ENCODE measurements around the gene MBTD1. TPM values are rescaled to one million over a fixed set of nuclear protein-coding genes. Genes with fewer than 3 reads are reported as not detected.
"Not testable (repeated sequence)": the region's sequence is repeated elsewhere in the genome, so short reads cannot be mapped to it uniquely, and the experiment has no call there.

Gene MBTD1
- total RNA-seq, 1 donor from 2014 or later: 6.6 TPM

DNA sequence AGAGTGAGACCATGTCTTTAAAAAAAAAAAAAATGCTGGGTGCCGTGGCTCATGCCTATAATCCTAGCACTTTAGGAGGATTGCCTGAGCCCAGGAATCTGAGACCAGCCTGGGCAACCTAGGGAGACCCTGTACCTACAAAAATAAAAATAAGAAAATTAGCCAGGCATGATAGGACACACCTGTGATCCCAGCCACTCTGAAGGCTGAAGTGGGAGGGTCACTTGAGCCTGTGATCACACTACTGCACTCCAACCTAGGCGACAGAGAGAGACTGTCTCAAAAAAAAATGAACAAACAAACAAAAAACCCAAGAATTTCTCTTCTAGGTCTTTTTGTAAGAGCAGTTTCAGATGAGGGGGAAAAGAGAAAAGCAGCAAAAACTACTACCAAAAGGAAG lies 59.0 kb downstream of the MBTD1 start:
- ATAC-seq (no peak), DNase-seq (no peak)
- intact Hi-C loops (cut with micrococcal nuclease): no loop called here

DNA sequence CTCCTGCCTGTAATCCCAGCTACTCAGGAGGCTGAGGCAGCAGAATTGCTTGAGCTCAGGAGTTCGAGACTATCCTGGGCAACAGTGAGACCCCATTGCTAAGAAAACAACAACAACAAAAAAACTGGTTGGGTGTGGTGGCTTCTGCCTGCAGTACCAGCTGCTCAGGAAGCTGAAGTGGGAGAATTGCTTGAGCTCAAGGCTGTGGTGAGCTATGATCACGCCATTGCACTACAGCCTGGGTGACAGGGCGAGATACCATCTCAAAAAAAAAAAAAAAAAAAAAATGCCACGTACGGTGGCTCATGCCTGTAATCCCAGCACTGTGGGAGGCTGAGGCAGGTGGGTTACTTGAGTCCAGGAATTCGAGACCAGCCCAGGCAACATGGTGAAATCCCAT lies 59.6 kb downstream of the MBTD1 start:
- ATAC-seq (no peak), DNase-seq (no peak)
- intact Hi-C loops (cut with micrococcal nuclease): no loop called here

DNA sequence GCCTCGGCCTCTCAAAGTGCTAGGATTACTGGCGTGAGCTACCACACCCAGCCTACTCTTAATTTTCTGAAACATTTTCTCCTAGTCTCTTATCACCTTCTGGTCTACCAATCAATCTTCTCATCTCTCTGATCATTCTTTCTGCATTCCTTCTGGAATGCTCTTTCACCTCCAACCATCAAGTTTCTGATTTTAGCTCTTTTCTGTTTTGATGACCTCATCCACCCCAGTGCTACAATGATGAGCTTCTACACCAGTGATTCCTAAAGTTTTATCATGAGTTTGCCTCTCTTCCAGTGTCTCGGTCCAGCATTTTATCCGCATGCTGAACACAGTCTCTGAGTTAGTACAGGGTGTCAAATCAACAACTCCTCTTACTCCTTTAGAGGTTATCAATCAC lies 62.1 kb downstream of the MBTD1 start:
- intact Hi-C loops (cut with micrococcal nuclease): no loop called here
- ATAC-seq (no peak), DNase-seq (no peak)

DNA sequence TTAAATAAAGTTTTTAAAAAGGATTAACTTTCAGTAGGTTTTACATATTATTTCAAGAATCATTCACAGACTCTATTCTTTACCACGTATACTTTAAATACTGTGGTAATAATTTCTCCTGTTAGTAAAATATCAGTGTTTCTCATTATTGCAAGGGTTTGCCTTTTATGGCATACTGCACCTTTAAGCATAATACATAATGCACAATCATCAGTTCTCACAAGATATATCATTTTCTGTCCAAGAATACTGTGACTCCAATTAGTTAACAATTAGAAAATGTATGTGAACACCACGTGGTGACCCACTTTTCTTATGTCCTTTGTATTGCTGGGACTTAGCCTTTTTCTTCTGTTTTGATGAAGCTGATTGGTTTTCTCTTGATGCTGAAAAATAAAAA lies 68.0 kb downstream of the MBTD1 start:
- ATAC-seq (no peak), DNase-seq (no peak)
- intact Hi-C loops (cut with micrococcal nuclease): no loop called here

DNA sequence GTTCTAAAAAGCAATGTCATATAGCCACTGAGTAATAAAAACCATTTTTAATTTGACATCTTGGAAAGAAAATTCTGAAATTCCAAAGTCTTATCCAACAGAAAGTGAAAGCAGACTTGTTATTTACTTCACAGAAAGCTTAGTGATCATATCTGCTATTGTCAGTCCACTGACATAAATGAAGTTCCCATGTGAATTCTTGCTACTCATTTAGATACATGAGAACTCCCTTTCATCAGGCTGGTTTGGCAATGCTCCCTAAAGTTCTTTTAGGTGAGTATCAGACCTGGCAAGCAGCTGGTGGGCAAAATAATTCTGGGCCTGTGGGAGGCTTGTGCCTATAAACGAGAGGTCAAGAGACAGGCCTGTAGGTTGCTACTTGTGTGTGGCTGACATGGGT lies 70.2 kb downstream of the MBTD1 start:
- DNase-seq: no peak
- ATAC-seq: no peak
- intact Hi-C loops (cut with micrococcal nuclease): no loop called here

DNA sequence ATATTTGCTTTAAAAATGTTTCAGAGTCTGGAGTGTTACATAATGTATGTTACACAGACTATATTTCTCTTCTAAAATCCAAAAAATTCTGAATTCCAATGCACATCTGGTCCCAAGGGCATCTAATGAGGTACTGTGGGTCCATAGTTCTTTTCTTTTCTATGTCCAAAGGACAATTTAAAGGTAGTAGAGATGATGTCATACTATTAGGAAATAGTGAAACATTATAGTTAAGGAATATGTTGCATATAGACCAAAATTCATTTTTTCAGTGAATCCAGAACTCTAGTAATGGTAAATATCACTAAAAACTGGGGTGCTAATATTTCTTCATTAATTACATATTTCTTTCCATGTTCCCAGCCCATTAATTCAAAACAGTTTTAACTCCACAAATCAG lies 70.7 kb downstream of the MBTD1 start:
- DNase-seq (no peak), ATAC-seq (no peak)
- intact Hi-C loops (cut with micrococcal nuclease): no loop called here

DNA sequence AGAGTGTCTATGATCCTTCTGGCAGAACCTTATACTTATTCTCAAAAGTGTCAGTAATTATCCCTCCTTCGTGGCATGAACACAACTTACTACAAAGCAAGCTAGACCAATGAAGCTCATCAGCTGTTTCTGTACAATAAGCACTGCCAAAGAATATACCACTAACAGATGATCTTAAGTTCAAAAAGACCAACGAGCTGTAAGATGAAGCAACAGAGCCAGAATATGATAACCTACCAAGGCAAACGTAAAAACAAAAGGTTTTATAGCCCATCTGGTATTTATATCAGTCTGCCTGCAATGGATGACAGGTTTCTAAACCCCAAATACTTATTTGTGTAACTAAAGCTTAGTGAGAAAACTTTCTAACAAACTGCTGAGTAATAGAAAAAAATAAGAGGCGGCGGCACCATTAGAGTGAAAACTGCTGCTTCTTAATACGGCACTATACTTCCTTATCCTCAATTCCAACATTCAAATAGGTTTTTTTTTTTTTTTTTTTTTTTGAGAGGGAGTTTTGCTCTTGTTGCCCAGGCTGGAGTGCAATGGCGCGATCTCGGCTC lies 71.5 kb downstream of the MBTD1 start:
- DNase-seq: no peak

DNA sequence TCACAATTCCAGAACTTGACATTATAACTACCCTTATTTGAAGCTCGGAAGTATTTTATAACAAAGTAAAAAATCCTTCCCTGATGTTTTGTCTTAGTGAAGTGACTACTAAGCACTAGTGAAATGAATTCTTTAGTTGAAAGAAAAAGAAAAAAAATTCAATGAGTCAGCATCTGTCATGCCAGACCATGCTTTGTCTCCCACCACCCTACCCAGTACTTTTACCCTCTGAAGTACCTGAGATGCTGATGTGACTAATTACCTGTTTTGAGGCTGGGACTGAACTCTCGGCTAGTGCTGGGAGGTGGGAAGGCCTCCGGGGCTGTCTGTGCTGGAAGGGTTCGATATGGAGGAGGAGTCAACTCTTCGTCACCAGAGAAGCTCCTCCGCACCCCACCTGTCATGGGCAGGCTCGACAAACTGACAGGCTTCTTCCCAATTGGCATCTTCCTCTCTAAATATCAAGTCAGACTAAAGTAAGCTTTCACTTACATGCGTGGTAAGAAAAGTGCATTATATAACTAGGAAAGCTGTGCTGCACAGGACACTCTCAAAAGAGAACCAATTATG lies 74.0 kb downstream of the MBTD1 start:
- intact Hi-C loops (cut with micrococcal nuclease): no loop called here
- no peak for DNase-seq
- ATAC-seq: no peak

More for the DNA sequence above, 71.5 kb downstream of the MBTD1 start:
- intact Hi-C loops (cut with micrococcal nuclease): no loop called here
- ATAC-seq: no peak

DNA sequence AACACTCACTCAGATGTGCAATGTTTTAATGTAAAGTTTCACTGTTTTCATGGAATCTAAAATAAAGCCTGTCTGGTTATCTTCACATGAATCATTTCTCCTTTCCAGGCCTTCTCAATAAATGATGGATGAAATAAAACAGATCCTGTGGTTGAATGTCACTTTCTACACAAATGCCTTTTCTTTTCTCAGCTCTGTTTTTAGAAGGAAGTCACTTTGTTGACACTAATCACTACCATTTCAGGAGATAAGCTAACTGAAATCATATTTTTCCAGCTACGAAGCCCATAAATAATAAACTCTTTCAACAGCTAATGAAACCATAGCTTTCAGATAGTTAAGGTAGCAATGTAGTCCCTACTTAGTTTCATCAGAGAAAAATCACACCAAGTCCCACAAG lies 75.7 kb downstream of the MBTD1 start:
- DNase-seq: no peak
- intact Hi-C loops (cut with micrococcal nuclease): no loop called here
- no peak for ATAC-seq

DNA sequence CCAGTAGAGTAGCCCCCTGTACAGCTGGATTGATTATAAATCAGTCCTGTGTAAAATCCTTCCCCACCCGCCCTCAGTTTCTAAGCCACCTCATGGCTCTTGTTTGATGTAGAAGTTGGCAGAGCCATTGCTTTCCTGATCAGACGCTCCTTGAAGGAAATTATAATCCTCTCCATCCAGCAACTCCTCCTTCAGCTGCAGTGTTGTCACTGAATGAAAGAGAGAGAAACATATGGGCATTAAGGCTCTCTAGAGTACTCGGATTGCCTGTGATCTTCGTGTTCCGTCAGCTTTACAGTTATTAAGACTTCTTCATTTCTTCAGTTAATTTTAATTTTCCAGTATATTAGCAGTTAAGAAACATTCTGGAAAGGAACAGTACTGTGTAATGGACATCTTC lies 79.4 kb downstream of the MBTD1 start:
- intact Hi-C loops (cut with micrococcal nuclease): no loop called here
- ATAC-seq: no peak
- no peak for DNase-seq

DNA sequence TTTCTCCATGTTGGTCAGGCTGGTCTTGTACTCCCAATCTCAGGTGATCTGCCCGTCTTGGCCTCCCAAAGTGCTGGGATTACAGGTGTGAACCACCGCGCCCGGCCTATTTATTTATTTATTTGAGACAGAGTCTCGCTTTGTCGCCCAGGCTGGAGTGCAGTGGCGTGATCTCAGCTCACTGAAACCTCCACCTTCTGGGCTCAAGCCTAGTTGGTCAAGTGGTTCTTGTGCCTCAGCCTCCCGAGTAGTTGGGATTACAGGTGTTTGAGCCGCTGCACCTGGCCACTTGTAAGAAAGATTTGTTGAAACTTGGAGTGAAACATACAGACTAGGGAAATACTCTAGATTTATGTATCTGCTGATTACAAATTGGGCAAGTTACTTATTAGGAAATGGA lies 87.8 kb downstream of the MBTD1 start:
- intact Hi-C loops (cut with micrococcal nuclease); DNase-seq; ATAC-seq: not testable (repeated sequence)

DNA sequence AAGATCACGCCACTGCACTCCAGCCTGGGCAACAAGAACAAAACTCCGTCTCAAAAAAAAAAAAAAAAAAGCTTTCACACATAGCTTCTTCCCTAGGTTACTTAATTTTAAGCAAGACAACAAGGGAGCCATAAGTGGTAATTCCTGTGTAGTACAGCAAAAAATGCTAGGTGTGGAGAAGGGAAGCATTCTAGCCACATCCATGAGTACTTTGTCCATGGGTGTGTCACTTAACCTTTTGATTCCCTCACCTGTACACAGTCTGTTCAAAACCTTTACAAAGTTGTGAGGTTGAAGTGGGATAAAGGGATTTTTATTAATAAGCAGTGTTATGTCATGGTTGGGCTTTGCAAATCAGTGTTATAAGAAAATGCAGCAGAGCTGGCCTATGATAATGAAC lies 89.1 kb downstream of the MBTD1 start:
- DNase-seq (no peak), ATAC-seq (no peak)
- intact Hi-C loops (cut with micrococcal nuclease): no loop called here

DNA sequence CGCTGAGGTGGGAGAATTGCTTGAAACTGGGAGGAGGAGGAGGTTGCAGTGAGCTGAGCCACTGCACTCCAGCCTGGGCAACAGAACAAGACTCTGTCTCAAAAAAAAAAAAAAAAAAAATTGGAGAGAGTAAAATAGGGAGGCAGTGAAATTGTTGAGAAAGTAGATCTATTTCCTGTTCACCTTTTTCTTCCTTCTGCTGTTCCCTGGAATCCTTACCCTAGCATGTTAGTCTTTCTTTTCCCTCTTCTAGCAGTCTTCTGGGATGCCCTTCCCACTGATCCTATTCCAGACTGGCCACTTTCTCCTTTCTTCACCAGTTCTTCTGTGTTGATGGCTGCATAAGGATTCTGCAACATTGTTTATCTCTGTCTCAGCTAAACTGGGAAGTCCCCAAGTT lies 90.5 kb downstream of the MBTD1 start:
- DNase-seq: no peak
- intact Hi-C loops (cut with micrococcal nuclease): no loop called here
- ATAC-seq: no peak

DNA sequence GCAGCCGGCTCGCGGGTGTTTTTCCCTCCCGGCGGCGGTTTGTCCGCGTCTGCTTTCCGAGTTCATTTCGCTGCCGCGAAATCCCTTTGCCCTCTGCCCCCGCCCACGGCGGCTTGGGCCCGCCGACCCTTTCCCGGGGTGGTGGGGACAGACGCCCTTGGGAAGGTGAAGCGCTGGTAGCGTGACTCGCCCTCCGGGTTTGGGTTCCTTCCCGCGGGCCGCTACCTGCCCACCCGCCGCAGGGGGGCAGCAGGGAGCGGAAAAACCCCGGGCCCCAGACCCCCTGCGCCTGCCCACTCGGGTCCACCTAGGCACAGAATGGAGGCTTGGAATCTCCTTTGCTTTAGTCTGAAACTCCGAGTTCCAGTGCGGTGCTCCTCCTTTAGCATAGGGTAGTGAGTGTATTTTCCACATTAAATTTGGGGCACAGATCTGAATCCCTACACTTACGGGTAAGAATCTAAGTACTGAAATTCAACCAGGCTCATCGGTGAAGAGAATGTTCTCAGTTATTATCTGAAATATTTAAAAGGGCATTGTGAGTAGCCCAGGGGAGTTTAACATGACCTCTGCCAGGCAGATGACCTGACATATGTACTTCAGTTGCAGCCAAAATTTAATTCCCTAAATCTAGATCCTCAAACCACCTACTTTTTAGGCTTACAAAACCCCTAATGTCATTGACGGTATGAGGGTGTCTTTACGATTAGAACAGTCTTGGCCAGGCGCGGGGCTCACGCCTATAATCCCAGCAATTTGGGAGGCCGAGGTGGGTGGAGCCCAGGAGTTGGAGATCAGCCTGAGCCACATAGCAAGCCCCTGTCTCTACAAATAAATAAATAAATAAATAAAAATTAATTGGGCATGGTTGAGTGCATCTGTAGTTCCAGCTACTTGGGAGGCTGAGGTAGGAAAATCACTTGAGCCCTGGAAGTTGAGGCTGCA lies 92.6 kb downstream of the MBTD1 start:
- DNase-seq (peak; percentile 67), ATAC-seq (peak; percentile 51)
- intact Hi-C loops (cut with micrococcal nuclease): no loop called here

DNA sequence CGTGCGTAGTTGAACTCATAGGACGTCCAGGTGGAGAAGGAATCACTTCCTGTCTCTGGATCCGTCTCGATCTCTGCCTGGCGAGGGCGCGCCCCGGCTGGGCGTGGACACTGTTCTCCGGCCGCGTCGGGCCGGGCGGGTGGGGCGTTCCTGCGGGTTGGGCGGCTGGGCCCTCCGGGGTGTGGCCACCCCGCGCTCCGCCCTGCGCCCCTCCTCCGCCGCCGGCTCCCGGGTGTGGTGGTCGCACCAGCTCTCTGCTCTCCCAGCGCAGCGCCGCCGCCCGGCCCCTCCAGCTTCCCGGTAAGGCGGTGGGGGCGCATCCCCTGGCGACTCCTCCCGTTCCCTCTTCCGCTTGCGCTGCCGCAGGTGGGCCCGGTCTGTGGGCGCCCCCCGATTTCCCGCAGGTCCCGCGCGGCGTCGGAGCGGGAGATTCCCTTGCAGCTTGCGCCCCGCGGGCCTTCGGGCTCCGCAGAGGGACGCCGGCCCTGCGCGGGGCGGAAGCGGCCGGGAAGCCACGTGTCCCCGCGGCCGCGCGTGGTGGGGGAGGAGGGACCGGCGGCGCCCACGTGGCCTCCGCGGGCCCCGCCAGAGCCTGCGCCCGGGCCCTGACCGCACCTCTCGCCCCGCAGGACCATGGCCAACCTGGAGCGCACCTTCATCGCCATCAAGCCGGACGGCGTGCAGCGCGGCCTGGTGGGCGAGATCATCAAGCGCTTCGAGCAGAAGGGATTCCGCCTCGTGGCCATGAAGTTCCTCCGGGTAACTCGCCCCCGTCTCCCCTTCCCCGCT lies 93.5 kb downstream of the MBTD1 start, which contains the start of gene NME2:
NME2 (plus strand) TSS at position 214 of the 789 bp plus-strand sequence; CDS start at position 634, 420 bp downstream.
- ATAC-seq (peak; percentile 97), DNase-seq (peak; percentile 95)
- intact Hi-C loops (cut with micrococcal nuclease): no loop called here

DNA sequence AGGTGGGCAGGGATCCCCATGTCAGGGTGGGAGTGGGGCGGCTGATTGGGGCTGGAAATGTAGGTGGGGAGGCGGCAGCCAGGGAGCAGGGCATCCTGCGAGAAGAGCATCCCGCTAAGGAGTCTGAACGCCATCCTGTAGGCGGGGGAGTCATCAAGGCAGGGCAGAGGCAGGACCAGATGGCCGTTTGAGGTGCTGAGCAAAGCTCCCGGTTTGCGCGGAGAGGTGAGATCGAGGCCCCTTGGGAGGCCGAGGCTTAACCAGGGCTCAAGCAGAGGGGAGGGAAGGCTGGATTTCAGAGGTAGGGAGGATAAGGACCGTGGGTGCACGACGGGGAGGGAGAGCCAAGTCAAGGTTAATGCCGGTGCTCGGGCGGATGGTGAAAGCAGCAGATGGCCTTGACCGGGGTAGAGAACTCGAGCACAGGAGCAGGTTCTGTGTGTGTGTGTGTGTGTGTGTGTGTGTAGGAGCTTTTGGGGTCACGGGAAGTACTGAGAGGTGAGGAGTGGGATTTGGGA lies 94.1 kb downstream of the MBTD1 start:
- intact Hi-C loops (cut with micrococcal nuclease): no loop called here
- DNase-seq (peak; percentile 38), ATAC-seq (peak; percentile 4)

DNA sequence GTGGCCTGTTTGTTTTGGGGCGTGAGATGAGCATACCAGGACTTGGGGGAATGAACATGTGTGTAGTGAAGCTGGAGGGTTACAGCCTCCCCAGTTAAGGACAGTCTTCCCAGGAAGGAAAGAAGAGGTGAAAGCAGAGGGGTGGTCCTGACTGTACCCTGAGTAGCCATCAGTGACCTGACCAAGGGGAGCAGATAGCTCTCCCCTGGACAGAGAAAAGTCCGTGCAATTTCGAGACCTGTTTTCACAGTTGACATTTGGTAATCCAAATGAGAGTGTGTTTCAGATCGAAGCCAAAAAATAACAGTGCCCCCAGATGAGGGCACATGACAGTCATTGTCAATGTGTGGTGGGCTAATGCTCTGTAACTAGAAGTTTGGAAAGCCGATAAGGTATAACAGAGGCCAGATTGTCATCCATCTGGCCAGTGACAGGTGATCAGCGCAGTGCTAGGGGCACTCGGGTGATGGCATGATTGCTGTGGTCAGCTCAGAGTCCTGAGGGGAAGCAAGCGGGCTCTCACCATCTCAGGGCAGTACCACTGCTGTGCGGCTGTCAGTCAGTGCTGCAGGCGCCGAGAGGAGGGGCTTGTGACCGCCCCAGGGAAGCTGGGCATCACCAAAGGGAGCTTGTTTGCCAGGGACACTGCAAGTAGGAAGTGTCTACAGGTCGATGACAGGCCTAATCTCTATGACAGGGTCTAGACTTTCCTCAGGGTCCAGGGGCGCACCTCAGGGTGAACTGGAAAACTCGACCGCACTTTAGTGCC lies 94.8 kb downstream of the MBTD1 start:
- intact Hi-C loops (cut with micrococcal nuclease): no loop called here
- no peak for ATAC-seq
- DNase-seq: peak; percentile 39

DNA sequence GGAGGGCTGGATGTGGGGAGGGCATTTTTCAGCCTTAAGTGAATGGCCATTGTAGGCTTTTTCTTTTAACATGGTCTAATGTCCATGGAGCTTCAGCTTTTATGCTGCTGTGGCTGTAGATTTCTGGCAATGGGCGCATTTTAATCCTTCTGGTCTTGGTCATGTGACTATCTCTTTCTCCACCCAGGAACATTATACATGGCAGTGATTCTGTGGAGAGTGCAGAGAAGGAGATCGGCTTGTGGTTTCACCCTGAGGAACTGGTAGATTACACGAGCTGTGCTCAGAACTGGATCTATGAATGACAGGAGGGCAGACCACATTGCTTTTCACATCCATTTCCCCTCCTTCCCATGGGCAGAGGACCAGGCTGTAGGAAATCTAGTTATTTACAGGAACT lies 98.3 kb downstream of the MBTD1 start:
- intact Hi-C loops (cut with micrococcal nuclease): no loop called here
- DNase-seq (no peak), ATAC-seq (no peak)

DNA sequence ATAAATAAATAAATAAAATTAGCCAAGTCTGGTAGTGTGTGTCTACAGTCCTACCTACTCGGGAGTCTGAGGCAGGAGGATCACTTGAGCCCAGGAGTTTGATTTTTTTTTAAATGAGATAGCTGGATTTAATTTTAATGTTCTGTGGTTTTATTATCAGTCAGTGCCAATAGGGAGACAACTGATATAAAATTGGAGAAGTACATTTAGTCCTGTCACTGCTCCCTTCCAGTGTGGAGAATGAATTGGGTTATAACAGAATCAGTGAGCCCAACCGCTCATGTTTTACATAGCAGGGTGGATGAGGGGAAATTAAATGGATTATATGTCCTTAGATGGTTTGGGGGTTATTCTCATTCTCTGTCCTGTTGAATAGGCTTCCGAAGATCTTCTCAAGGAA lies 100.2 kb downstream of the MBTD1 start:
- no peak for DNase-seq
- intact Hi-C loops (cut with micrococcal nuclease): no loop called here
- ATAC-seq: no peak
